ENCODE data around the gene JMJD4. TPM values are rescaled to one million over a fixed set of nuclear protein-coding genes. Genes with fewer than 3 reads are reported as not detected.

The JMJD4 gene
- total and polyA plus RNA-seq, 2 of the 8 experiments (the other 6 are each of a cell fraction or from before 2014, with no cell fraction given), result 13.2 to 23.3 TPM

- no peak for TF ChIP-seq FOSL1 (IDR thresholded peaks at IDR 0.05; ENCODE audit: insufficient read depth, low read depth, low read length)
- TF ChIP-seq POU5F1 (IDR thresholded peaks at IDR 0.05; ENCODE audit: low read depth, low read length), result no peak
- no peak for TF ChIP-seq SRF (IDR thresholded peaks at IDR 0.05; ENCODE audit: low read depth, low read length)
- no peak for TF ChIP-seq ASH2L (IDR thresholded peaks at IDR 0.05; ENCODE audit: low read length)
- no peak for TF ChIP-seq SP2 (IDR thresholded peaks at IDR 0.05; ENCODE audit: low read length)
- TF ChIP-seq E2F6 (IDR thresholded peaks at IDR 0.05), result no peak
- no peak for TF ChIP-seq KDM4A (IDR thresholded peaks at IDR 0.05; ENCODE audit: low read depth, low read length, severe bottlenecking)
These were observed 36.2 kb upstream of the JMJD4 start (continued) for GRCh38 chr1:227771326-227771725.

Data from H1 (cell line).